Naive B cell (primary cell): ENCODE measurements around the gene ZNF74. TPM values are rescaled to one million over a fixed set of nuclear protein-coding genes. Genes with fewer than 3 reads are reported as not detected.
A peak's percentile ranks its signal among the peaks of the same experiment; 100 is the strongest.
"Not testable (repeated sequence)": the region's sequence is repeated elsewhere in the genome, so short reads cannot be mapped to it uniquely, and the experiment has no call there.

ENCODE experiments used
- ATAC-seq, 2 donors: fragments of 150-1000 bp; cut with Tn5 transposase; 2 replicates each; pipeline ENCODE4 v1.10.0; 2021; ENCODE audit warnings: low read depth in 2 of 2, mild to moderate bottlenecking in 2 of 2, moderate library complexity in 2 of 2
- DNase-seq: peaks from one replicate; pipeline ENCODE4 v3.0.0; 2022
- H3K27ac Mint-ChIP-seq, 6 donors: one replicate each; pipeline ENCODE4 v1.8.0; 2020 to 2022; ENCODE audit warnings: mild to moderate bottlenecking in 6 of 6, mixed read lengths in 6 of 6, moderate library complexity in 5 of 6, inconsistent platforms in 2 of 6
- H3K27me3 Mint-ChIP-seq, 3 donors: one replicate each; pipeline ENCODE4 v1.8.0; 2021 to 2022; ENCODE audit warnings: mixed read lengths in 3 of 3, mild to moderate bottlenecking in 1 of 3
- H3K36me3 Mint-ChIP-seq, 2 donors: one replicate each; pipeline ENCODE4 v1.8.0; 2020 to 2022; ENCODE audit warnings: mixed read lengths in 2 of 2, inconsistent platforms in 1 of 2, mild to moderate bottlenecking in 1 of 2
- H3K4me1 Mint-ChIP-seq, 3 donors: one replicate each; pipeline ENCODE4 v1.8.0; 2020 to 2022; ENCODE audit warnings: mixed read lengths in 3 of 3, inconsistent platforms in 1 of 3, mild to moderate bottlenecking in 1 of 3, moderate library complexity in 1 of 3
- H3K4me3 Mint-ChIP-seq, 8 donors: one replicate each; pipeline ENCODE4 v1.8.0; 2020 to 2022; ENCODE audit warnings: mild to moderate bottlenecking in 8 of 8, mixed read lengths in 8 of 8, moderate library complexity in 8 of 8, inconsistent platforms in 2 of 8
- H3K9me3 Mint-ChIP-seq, 7 donors: one replicate each; pipeline ENCODE4 v1.8.0; 2020 to 2022; ENCODE audit warnings: mixed read lengths in 7 of 7, mild to moderate bottlenecking in 5 of 7, inconsistent platforms in 2 of 7, moderate library complexity in 1 of 7
- polyA plus RNA-seq, 6 donors: library from polyadenylated mRNA; unstranded; fragments of 300-500 nt; fragmentation: Illumina TruSeq; gene quantifications; one replicate each; pipeline ENCODE4 v1.2.3, GENCODE V29; 2021; ENCODE audit warnings: low read depth in 6 of 6

Gene ZNF74
- polyA plus RNA-seq, 6 donors from 2014 or later = 2.4 to 8.5 (median 5.5) TPM

GRCh38 chr22:20408891-20409290 lies 14.9 kb downstream of the ZNF74 start:
- Mint-ChIP-seq H3K4me3 (no peak overlapping the region), H3K27me3 (no peaks in the 10 kb centered on the region), H3K4me1 (peaks cover 0 to 2% (median 0%) of the 10 kb centered on the region in 3 donors), H3K27ac (no peak overlapping the region), H3K36me3 (peaks cover 0 to 11% of the 10 kb centered on the region in 2 donors), H3K9me3 (no peaks in the 10 kb centered on the region)
- ATAC-seq (no peak), DNase-seq (no peak)

GRCh38 chr22:20409385-20409784 lies 15.4 kb downstream of the ZNF74 start:
- peak overlapping the region in 2 of 6 donors; percentile 16 to 38 for H3K27ac Mint-ChIP-seq
- H3K36me3 Mint-ChIP-seq, H3K27me3 Mint-ChIP-seq, H3K4me3 Mint-ChIP-seq, H3K4me1 Mint-ChIP-seq, H3K9me3 Mint-ChIP-seq, DNase-seq, ATAC-seq: not testable (repeated sequence)

- DNase-seq (no peak), ATAC-seq (no peak)
- peak overlapping the region in 2 of 6 donors; percentile 47 to 54 for H3K27ac Mint-ChIP-seq
- no peak overlapping the region for H3K4me3 Mint-ChIP-seq
- H3K27me3 Mint-ChIP-seq = no peaks in the 10 kb centered on the region
- no peaks in the 10 kb centered on the region for H3K36me3 Mint-ChIP-seq
- no peaks in the 10 kb centered on the region for H3K4me1 Mint-ChIP-seq
- H3K9me3 Mint-ChIP-seq = no peaks in the 10 kb centered on the region
These were observed 18.7 kb downstream of the ZNF74 start for GRCh38 chr22:20412474-20413216.

- Mint-ChIP-seq H3K27ac (no peak overlapping the region), H3K4me1 (peaks cover 0 to 3% (median 0%) of the 10 kb centered on the region in 3 donors), H3K36me3 (no peaks in the 10 kb centered on the region), H3K4me3 (no peak overlapping the region), H3K27me3 (no peaks in the 10 kb centered on the region), H3K9me3 (no peaks in the 10 kb centered on the region)
- DNase-seq (no peak), ATAC-seq (no peak)
These were observed 19.5 kb downstream of the ZNF74 start for GRCh38 chr22:20413217-20414058.

- H3K4me1 Mint-ChIP-seq = peaks cover 0 to 3% (median 0%) of the 10 kb centered on the region in 3 donors
- ATAC-seq = no peak
- H3K27ac Mint-ChIP-seq = no peak overlapping the region
- DNase-seq = no peak
- no peak overlapping the region for H3K4me3 Mint-ChIP-seq
- no peaks in the 10 kb centered on the region for H3K27me3 Mint-ChIP-seq
- no peaks in the 10 kb centered on the region for H3K36me3 Mint-ChIP-seq
- H3K9me3 Mint-ChIP-seq = no peaks in the 10 kb centered on the region
These were observed 20.1 kb downstream of the ZNF74 start for GRCh38 chr22:20414059-20414440.

- H3K4me1 Mint-ChIP-seq = peaks cover 0 to 3% (median 0%) of the 10 kb centered on the region in 3 donors
- no peak for ATAC-seq
- H3K27ac Mint-ChIP-seq = no peak overlapping the region
- H3K36me3 Mint-ChIP-seq = no peaks in the 10 kb centered on the region
- H3K27me3 Mint-ChIP-seq = no peaks in the 10 kb centered on the region
- DNase-seq = no peak
- H3K9me3 Mint-ChIP-seq = no peaks in the 10 kb centered on the region
- H3K4me3 Mint-ChIP-seq = no peak overlapping the region
These were observed 20.5 kb downstream of the ZNF74 start for GRCh38 chr22:20414450-20414849.

- ATAC-seq, H3K36me3 Mint-ChIP-seq, DNase-seq, H3K4me1 Mint-ChIP-seq, H3K27me3 Mint-ChIP-seq, H3K4me3 Mint-ChIP-seq, H3K9me3 Mint-ChIP-seq, H3K27ac Mint-ChIP-seq: not testable (repeated sequence)
These were observed 21.3 kb downstream of the ZNF74 start for GRCh38 chr22:20415241-20415640.

GRCh38 chr22:20415699-20416098 lies 21.7 kb downstream of the ZNF74 start:
- not testable (repeated sequence) for H3K27ac Mint-ChIP-seq, H3K9me3 Mint-ChIP-seq, H3K36me3 Mint-ChIP-seq, H3K27me3 Mint-ChIP-seq, H3K4me3 Mint-ChIP-seq, H3K4me1 Mint-ChIP-seq, ATAC-seq, DNase-seq

GRCh38 chr22:20418211-20418788 lies 24.3 kb downstream of the ZNF74 start:
- Mint-ChIP-seq H3K4me1 (peaks cover 0 to 3% (median 0%) of the 10 kb centered on the region in 3 donors), H3K27ac (peak overlapping the region in 2 of 6 donors; percentile 19 to 56), H3K36me3 (no peaks in the 10 kb centered on the region), H3K27me3 (peaks cover 0 to 5% (median 5%) of the 10 kb centered on the region in 3 donors), H3K4me3 (peak overlapping the region; percentile 52 to 81 (median 62)), H3K9me3 (no peaks in the 10 kb centered on the region)
- ATAC-seq = peak; percentile 76 to 81
- peak; percentile 70 for DNase-seq

- no peak overlapping the region for H3K27ac Mint-ChIP-seq
- DNase-seq = no peak
- H3K9me3 Mint-ChIP-seq = no peaks in the 10 kb centered on the region
- H3K4me1 Mint-ChIP-seq = peaks cover 0 to 7% (median 4%) of the 10 kb centered on the region in 3 donors
- no peaks in the 10 kb centered on the region for H3K36me3 Mint-ChIP-seq
- no peak overlapping the region for H3K4me3 Mint-ChIP-seq
- H3K27me3 Mint-ChIP-seq = peaks cover 4 to 16% (median 12%) of the 10 kb centered on the region in 3 donors
- no peak for ATAC-seq
These were observed 25.7 kb downstream of the ZNF74 start for GRCh38 chr22:20419664-20419951.

- Mint-ChIP-seq H3K9me3 (no peaks in the 10 kb centered on the region), H3K4me3 (no peak overlapping the region), H3K4me1 (peaks cover 4 to 7% (median 5%) of the 10 kb centered on the region in 3 donors), H3K36me3 (no peaks in the 10 kb centered on the region), H3K27me3 (peaks cover 4 to 22% (median 12%) of the 10 kb centered on the region in 3 donors), H3K27ac (no peak overlapping the region)
- ATAC-seq (no peak), DNase-seq (no peak)
These were observed 26.3 kb downstream of the ZNF74 start for GRCh38 chr22:20420157-20420842.

GRCh38 chr22:20421507-20421874 lies 27.5 kb downstream of the ZNF74 start:
- ATAC-seq (no peak), DNase-seq (no peak)
- Mint-ChIP-seq H3K27ac (no peak overlapping the region), H3K4me3 (no peak overlapping the region), H3K4me1 (peaks cover 4 to 7% (median 5%) of the 10 kb centered on the region in 3 donors), H3K36me3 (no peaks in the 10 kb centered on the region), H3K27me3 (peaks cover 4 to 25% (median 12%) of the 10 kb centered on the region in 3 donors), H3K9me3 (no peaks in the 10 kb centered on the region)

GRCh38 chr22:20422271-20423007 lies 28.5 kb downstream of the ZNF74 start:
- H3K27me3 Mint-ChIP-seq = peaks cover 10 to 35% (median 20%) of the 10 kb centered on the region in 3 donors
- no peaks in the 10 kb centered on the region for H3K36me3 Mint-ChIP-seq
- H3K27ac Mint-ChIP-seq = peak overlapping the region in 1 of 6 donors; percentile 31
- H3K4me1 Mint-ChIP-seq = peaks cover 5 to 13% (median 8%) of the 10 kb centered on the region in 3 donors
- no peaks in the 10 kb centered on the region for H3K9me3 Mint-ChIP-seq
- H3K4me3 Mint-ChIP-seq = no peak overlapping the region
- DNase-seq (no peak), ATAC-seq (no peak)
